Stimulated activated CD4-positive, alpha-beta T cell treated with anti-CD3 and anti-CD28 coated beads, Interleukin-2, amount 100 ng/mL, for 48 hours (primary cell): ENCODE results near the gene FAM204A.

ENCODE experiments used
- DNase-seq, 2 donors: peaks; one replicate each; pipeline ENCODE4 v3.0.0-alpha.2; 2020

FAM204A gene

GRCh38 chr10:118341791-118342637 is at the start of gene FAM204A:
Gene FAM204A, minus strand, starts transcription at chr10:118342324. Its CDS starts 5,909 bp downstream, at chr10:118336415.
- peak; percentile 88 to 89 for DNase-seq

GRCh38 chr10:118383699-118384098 is 41.6 kb upstream of the FAM204A start:
- no peak for DNase-seq

DNA sequence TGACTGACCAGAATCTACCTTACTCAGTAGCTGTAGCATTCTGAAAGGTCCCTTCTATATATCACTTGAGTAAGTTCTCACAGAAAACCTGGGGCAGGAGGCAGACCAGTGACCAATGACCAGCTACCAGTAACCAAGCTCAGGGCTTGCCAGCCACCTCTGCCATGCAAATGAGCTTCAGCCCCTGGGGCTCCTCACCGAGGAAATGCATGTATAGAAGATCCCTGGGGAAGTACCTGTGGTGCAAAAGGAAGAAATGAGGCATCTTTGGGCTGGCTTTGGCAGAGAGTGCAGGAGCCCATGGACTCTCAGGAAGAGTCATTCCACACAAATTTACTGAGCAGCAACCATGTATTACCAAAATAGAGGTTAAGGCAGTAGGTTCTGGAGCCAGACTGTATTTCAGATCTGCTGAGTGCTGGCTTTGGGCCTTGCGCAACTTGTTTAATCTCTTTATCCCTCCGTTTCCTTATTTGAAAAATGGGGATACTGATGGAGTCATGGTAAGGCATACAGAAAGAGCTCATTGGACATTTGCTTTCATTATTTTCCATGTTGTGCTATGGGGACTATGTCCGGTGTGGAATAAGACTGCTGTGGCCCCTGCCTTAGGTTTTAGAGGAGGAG is 41.1 kb upstream of the FAM204A start:
- DNase-seq = no peak

DNA sequence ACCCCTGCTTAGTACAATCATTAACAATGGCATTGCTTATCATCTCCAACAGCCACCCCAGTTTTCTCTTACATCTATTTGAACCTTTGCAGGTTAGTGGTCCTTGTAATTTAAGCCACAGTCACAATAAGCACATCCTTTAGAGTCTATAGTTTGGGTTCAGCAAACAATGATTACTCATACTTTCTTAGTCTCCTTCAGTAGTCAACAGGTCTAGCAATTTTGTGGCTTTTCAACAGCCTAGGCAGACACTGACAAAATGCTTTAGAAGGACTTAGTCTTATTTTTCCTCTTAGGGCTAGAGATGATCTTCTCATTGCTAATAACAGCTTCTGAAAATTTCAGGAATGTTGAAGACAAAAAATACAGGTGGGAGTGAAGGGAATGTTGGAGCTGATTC is 32.3 kb upstream of the FAM204A start:
- no peak for DNase-seq

- no peak for DNase-seq
Observed at GRCh38 chr10:118373786-118374185, 31.7 kb upstream of the FAM204A start.

GRCh38 chr10:118370499-118370898 is 28.4 kb upstream of the FAM204A start:
- no peak for DNase-seq

- no peak for DNase-seq
Observed at GRCh38 chr10:118369641-118370205, 27.6 kb upstream of the FAM204A start.

GRCh38 chr10:118365702-118366101 is 23.6 kb upstream of the FAM204A start:
- DNase-seq = no peak

DNA sequence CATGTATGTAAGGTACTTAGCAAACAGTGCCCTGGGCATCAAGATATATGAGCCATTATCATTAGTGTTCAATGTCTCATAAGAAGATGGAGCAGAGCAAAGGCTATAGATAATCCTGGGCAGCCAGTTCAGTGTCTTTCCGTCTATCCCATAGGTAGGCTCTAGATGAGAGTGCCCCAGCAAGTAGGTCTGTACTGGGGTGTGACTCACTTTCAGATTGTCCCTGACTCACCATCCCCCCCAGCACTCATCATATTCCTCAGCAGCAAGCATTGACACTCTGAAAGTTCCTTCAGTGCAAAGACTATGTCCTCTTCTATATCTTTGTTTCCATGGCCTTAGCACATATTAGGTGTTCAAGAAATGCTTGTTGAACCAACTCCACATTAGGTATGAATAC is 20.0 kb upstream of the FAM204A start:
- DNase-seq = no peak

GRCh38 chr10:118358327-118358726 is 16.2 kb upstream of the FAM204A start:
- no peak for DNase-seq

DNA sequence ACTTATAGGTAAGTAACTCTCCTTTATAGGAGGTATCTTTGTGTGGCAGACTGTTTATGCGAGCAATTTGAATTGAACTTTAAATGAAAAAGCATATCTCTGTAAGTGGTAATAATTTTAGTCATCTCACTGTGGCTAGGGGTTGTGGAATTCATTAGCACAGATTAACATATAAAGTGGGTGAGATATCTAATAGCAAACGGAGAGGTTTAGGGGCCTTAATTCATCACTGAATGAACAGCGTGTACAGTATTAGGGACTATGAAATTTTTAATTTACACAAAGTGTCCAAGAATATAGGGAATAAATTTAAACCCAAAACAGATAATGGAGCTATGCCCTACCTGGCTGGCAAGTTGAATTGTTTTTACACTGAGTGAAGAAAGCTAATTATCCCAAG is 15.7 kb upstream of the FAM204A start:
- DNase-seq = no peak

DNA sequence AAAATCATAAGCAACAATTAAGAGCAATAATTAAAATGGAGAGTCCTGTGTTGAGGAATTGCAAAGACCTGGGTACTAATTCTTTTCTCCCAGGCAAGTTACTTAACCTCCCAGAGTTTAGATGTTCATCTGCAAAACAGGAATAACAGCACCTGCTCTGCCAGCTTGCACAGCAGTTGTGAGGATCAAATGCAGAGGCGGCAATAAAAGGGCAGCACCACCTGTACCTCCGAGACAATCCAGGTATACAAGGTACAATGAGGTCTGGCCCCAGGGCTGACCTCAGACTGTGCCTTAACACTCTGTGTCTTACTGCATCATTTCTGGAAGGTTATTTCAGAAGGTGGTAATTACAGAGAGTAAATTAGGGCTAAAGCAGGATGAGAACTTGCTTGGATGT is 14.5 kb upstream of the FAM204A start:
- no peak for DNase-seq

GRCh38 chr10:118355234-118355633 is 13.1 kb upstream of the FAM204A start:
- no peak for DNase-seq

- DNase-seq = no peak
Observed at GRCh38 chr10:118349235-118349634, 7.1 kb upstream of the FAM204A start.

DNA sequence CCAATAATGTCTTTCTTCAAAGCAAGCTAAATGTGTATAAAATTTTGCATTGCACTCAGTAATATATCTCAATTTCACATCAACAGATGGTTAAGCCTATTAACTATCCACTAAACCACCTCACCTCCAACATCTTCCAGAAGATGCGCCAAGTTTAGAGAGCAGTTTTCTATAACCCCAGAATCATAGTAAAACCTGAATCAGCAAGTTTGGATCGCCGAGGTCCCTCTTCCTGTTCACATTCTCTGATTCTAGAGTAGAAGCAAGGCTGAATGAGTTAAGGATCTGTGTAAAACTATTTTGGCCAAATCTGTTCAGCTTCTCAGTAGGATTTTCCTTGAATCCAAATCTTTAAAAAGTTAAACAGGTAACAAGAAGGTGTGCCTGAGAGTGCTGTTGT is 1.4 kb upstream of the FAM204A start:
- DNase-seq = no peak

GRCh38 chr10:118343115-118343514 is 991 bp upstream of the FAM204A start:
- DNase-seq = no peak

DNA sequence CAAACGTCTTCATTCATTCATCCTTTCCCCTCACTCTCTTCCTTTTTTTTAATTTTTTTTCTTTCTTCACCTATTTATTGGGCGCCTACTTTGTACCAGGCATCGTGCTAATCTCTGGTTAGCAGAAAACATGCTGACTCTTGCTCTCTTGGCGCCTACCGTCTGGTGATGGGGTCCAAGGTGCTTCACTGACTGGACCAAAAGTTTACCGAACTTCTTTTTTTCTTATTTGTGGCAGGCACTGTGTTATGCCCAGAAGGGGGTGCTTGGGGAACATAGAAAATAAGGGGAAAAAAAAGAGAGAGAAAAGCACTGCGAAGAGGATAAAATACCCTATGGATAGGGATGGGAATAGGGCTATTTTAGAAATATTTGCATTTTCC is 505 bp upstream of the FAM204A start:
- no peak for DNase-seq

DNA sequence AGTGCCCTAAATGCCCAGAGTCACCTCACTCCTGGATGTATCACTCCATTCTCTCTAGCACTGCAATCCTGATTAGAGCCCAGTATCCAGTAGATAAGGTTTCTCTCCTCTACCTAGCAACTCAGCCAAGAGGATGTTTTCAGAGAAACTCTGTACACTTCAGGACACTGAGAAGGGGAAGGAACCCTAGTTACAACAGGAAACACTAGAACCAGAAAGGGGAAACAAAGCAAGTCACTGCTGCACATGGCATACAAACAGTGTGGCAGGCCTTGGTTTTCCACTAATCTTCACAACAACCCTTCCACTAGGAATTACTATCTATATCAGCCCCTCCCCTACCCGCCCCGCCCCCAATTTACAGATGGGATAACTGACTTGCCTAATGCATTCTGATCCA is 1.6 kb downstream of the FAM204A start:
- DNase-seq = no peak

GRCh38 chr10:118339111-118339510 is 3.0 kb downstream of the FAM204A start:
- DNase-seq = no peak

GRCh38 chr10:118337356-118337755 is 4.8 kb downstream of the FAM204A start:
- no peak for DNase-seq

- no peak for DNase-seq
Observed at GRCh38 chr10:118333871-118334270, 8.3 kb downstream of the FAM204A start.

- no peak for DNase-seq
Observed at GRCh38 chr10:118332948-118333710, 9.0 kb downstream of the FAM204A start.

DNA sequence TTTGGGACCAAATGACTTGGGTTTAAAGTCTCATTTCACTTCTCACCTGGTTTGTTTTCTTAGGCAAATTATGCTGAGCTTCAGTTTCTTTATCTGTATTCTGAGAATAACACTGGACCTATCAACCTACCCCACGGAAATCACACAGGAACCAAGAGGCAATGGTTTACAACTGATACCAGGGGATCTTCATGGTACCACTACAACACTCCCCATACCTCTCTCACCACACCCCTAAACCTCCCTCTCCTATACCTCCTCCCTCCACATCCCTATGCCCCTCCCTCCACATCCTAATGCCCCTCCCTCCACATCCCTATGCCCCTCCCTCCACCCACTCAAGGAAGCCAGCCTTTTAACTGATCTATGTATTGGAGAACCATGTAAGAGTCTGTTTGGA is 9.9 kb downstream of the FAM204A start:
- no peak for DNase-seq
